ENCODE results near the gene FRG2C. TPM values are rescaled to one million over a fixed set of nuclear protein-coding genes. Genes with fewer than 3 reads are reported as not detected.

Gene FRG2C
- total RNA-seq, 1 experiment from 2014 or later, result 0.09 TPM

GRCh38 chr3:75650191-75650590, 13.9 kb upstream of the FRG2C start:
- no peaks in the 10 kb centered on the region for H3K9me3 Mint-ChIP-seq
- POLR2A ChIA-PET, result no interaction called here
- peaks cover 34% of the 10 kb centered on the region for H3K27me3 Mint-ChIP-seq (ENCODE audit: low read depth)
- TF ChIP-seq E2F1 (CRISPR knock-in tag; IDR thresholded peaks at IDR 0.05), result no peak
- TF ChIP-seq JUN (CRISPR knock-in tag; IDR thresholded peaks at IDR 0.05), result no peak
- TF ChIP-seq ZNF416 (CRISPR knock-in tag; IDR thresholded peaks at IDR 0.05), result no peak
- no peak for TF ChIP-seq ESRRA (CRISPR knock-in tag; IDR thresholded peaks at IDR 0.05; ENCODE audit: borderline replicate concordance)
- no peak for TF ChIP-seq PREB (CRISPR knock-in tag; IDR thresholded peaks at IDR 0.05; ENCODE audit: borderline replicate concordance)
- TF ChIP-seq ZNF263 (CRISPR knock-in tag; IDR thresholded peaks at IDR 0.05; ENCODE audit: low read depth), result no peak
- TF ChIP-seq ZNF396 (CRISPR knock-in tag; IDR thresholded peaks at IDR 0.05; ENCODE audit: borderline replicate concordance), result no peak
- TF ChIP-seq ATF2 (CRISPR knock-in tag; IDR thresholded peaks at IDR 0.05; ENCODE audit: borderline replicate concordance, low read depth), result no peak
- TF ChIP-seq HMGXB4 (CRISPR knock-in tag; IDR thresholded peaks at IDR 0.05), result no peak
- no peak for TF ChIP-seq AFF4 (CRISPR knock-in tag; IDR thresholded peaks at IDR 0.05; ENCODE audit: borderline replicate concordance)
- no peak for TF ChIP-seq ZNF138 (CRISPR knock-in tag; conservative IDR thresholded peaks at IDR 0.05)
- TF ChIP-seq EMX1 (CRISPR knock-in tag; IDR thresholded peaks at IDR 0.05), result no peak
- TF ChIP-seq ATF6 (CRISPR knock-in tag; IDR thresholded peaks at IDR 0.05), result no peak
- TF ChIP-seq ZNF423 (CRISPR knock-in tag; IDR thresholded peaks at IDR 0.05), result no peak
- no peak for DNase-seq (ENCODE audit: low spot score)
- peaks cover 6% of the 10 kb centered on the region for H3K4me1 Mint-ChIP-seq
- H3K4me3 Mint-ChIP-seq, result no peak overlapping the region
- CTCF ChIA-PET, result no interaction called here
- H3K27ac Mint-ChIP-seq, result no peak overlapping the region
- no peaks in the 10 kb centered on the region for H3K36me3 Mint-ChIP-seq
- ATAC-seq, result no peak; the same call in 1 of the 2 replicates

Data from WTC11 (cell line).